ENCODE measurements around the gene C9orf78. TPM values are rescaled to one million over a fixed set of nuclear protein-coding genes. Genes with fewer than 3 reads are reported as not detected.

C9orf78 gene
- total RNA-seq, 1 donor from 2014 or later = 38.0 TPM

GRCh38 chr9:129828051-129828450, 7.0 kb downstream of the C9orf78 start:
- Mint-ChIP-seq H3K36me3 (ENCODE audit: low read depth, unreplicated experiment) (peaks cover 9% of the 10 kb centered on the region), H3K27me3 (ENCODE audit: low read depth, unreplicated experiment) (no peaks in the 10 kb centered on the region), H3K27ac (ENCODE audit: unreplicated experiment) (no peak overlapping the region), H3K4me1 (ENCODE audit: low read depth, unreplicated experiment) (no peaks in the 10 kb centered on the region), H3K9me3 (ENCODE audit: unreplicated experiment) (no peaks in the 10 kb centered on the region), H3K4me3 (ENCODE audit: unreplicated experiment) (no peak overlapping the region)
- H3K27ac ChIP-seq (ENCODE audit: low read depth, low read length) = no peak overlapping the region
- peaks cover 1% of the 10 kb centered on the region for H3K4me1 ChIP-seq (ENCODE audit: insufficient read depth, low read length)
- TF ChIP-seq EZH2 (IDR thresholded peaks at IDR 0.05; ENCODE audit: insufficient read depth, low read length) (no peak), CTCF (IDR thresholded peaks at IDR 0.05; ENCODE audit: insufficient read depth, low read depth, low read length) (no peak)
- no peak overlapping the region for H2AFZ ChIP-seq (ENCODE audit: low read depth, low read length)
- H3K27me3 ChIP-seq (ENCODE audit: insufficient read depth, low read length) = no peaks in the 10 kb centered on the region
- H3K79me2 ChIP-seq (ENCODE audit: insufficient read depth, low read length) = peaks cover 7% of the 10 kb centered on the region
- no peak overlapping the region for H3K4me2 ChIP-seq (ENCODE audit: low read length)
- FAIRE-seq (no peak), DNase-seq (ENCODE audit: low read depth) (no peak)
- H3K4me3 ChIP-seq (ENCODE audit: insufficient read depth, low read depth, low read length) = no peak overlapping the region
- peaks cover 23% of the 10 kb centered on the region for H3K36me3 ChIP-seq (ENCODE audit: insufficient read depth, low read length)
- no peaks in the 10 kb centered on the region for H4K20me1 ChIP-seq (ENCODE audit: insufficient read depth, low read length)
- no peaks in the 10 kb centered on the region for H3K9me3 ChIP-seq (ENCODE audit: insufficient read depth, low read depth, low read length)
- no peak overlapping the region for H3K9ac ChIP-seq (ENCODE audit: low read length)

GRCh38 chr9:129826759-129827158, 8.3 kb downstream of the C9orf78 start:
- peaks cover 7% of the 10 kb centered on the region for H3K4me1 ChIP-seq (ENCODE audit: insufficient read depth, low read length)
- peaks cover 15% of the 10 kb centered on the region for H3K36me3 Mint-ChIP-seq (ENCODE audit: low read depth, unreplicated experiment)
- FAIRE-seq = no peak
- no peaks in the 10 kb centered on the region for H3K9me3 ChIP-seq (ENCODE audit: insufficient read depth, low read depth, low read length)
- H2AFZ ChIP-seq (ENCODE audit: low read depth, low read length) = no peak overlapping the region
- no peaks in the 10 kb centered on the region for H3K27me3 Mint-ChIP-seq (ENCODE audit: low read depth, unreplicated experiment)
- no peak overlapping the region for H3K27ac Mint-ChIP-seq (ENCODE audit: unreplicated experiment)
- H3K9ac ChIP-seq (ENCODE audit: low read length) = no peak overlapping the region
- DNase-seq (ENCODE audit: low read depth) = no peak
- H3K4me3 ChIP-seq (ENCODE audit: insufficient read depth, low read depth, low read length) = no peak overlapping the region
- no peak overlapping the region for H3K27ac ChIP-seq (ENCODE audit: low read depth, low read length)
- no peak overlapping the region for H3K4me3 Mint-ChIP-seq (ENCODE audit: unreplicated experiment)
- H3K4me2 ChIP-seq (ENCODE audit: low read length) = no peak overlapping the region
- H3K9me3 Mint-ChIP-seq (ENCODE audit: unreplicated experiment) = no peaks in the 10 kb centered on the region
- peaks cover 20% of the 10 kb centered on the region for H3K79me2 ChIP-seq (ENCODE audit: insufficient read depth, low read length)
- H3K4me1 Mint-ChIP-seq (ENCODE audit: low read depth, unreplicated experiment) = peaks cover 6% of the 10 kb centered on the region
- H3K36me3 ChIP-seq (ENCODE audit: insufficient read depth, low read length) = peaks cover 26% of the 10 kb centered on the region
- no peaks in the 10 kb centered on the region for H3K27me3 ChIP-seq (ENCODE audit: insufficient read depth, low read length)
- TF ChIP-seq CTCF (IDR thresholded peaks at IDR 0.05; ENCODE audit: insufficient read depth, low read depth, low read length) (no peak), EZH2 (IDR thresholded peaks at IDR 0.05; ENCODE audit: insufficient read depth, low read length) (no peak)
- peaks cover 9% of the 10 kb centered on the region for H4K20me1 ChIP-seq (ENCODE audit: insufficient read depth, low read length)

GRCh38 chr9:129826344-129826743, 8.7 kb downstream of the C9orf78 start:
- Mint-ChIP-seq H3K4me1 (ENCODE audit: low read depth, unreplicated experiment) (peaks cover 6% of the 10 kb centered on the region), H3K4me3 (ENCODE audit: unreplicated experiment) (no peak overlapping the region), H3K36me3 (ENCODE audit: low read depth, unreplicated experiment) (peaks cover 15% of the 10 kb centered on the region), H3K9me3 (ENCODE audit: unreplicated experiment) (no peaks in the 10 kb centered on the region), H3K27me3 (ENCODE audit: low read depth, unreplicated experiment) (no peaks in the 10 kb centered on the region), H3K27ac (ENCODE audit: unreplicated experiment) (no peak overlapping the region)
- Histone ChIP-seq H3K36me3 (ENCODE audit: insufficient read depth, low read length) (peaks cover 25% of the 10 kb centered on the region), H3K9me3 (ENCODE audit: insufficient read depth, low read depth, low read length) (no peaks in the 10 kb centered on the region), H3K27me3 (ENCODE audit: insufficient read depth, low read length) (no peaks in the 10 kb centered on the region), H3K79me2 (ENCODE audit: insufficient read depth, low read length) (peaks cover 23% of the 10 kb centered on the region), H3K27ac (ENCODE audit: low read depth, low read length) (no peak overlapping the region), H3K9ac (ENCODE audit: low read length) (no peak overlapping the region), H4K20me1 (ENCODE audit: insufficient read depth, low read length) (peaks cover 11% of the 10 kb centered on the region), H3K4me1 (ENCODE audit: insufficient read depth, low read length) (peaks cover 7% of the 10 kb centered on the region), H3K4me2 (ENCODE audit: low read length) (no peak overlapping the region), H2AFZ (ENCODE audit: low read depth, low read length) (no peak overlapping the region), H3K4me3 (ENCODE audit: insufficient read depth, low read depth, low read length) (no peak overlapping the region)
- DNase-seq (ENCODE audit: low read depth) (no peak), FAIRE-seq (no peak)
- TF ChIP-seq EZH2 (IDR thresholded peaks at IDR 0.05; ENCODE audit: insufficient read depth, low read length) = no peak
- TF ChIP-seq CTCF (IDR thresholded peaks at IDR 0.05; ENCODE audit: insufficient read depth, low read depth, low read length) = no peak
